KBM-7 (cell line): ENCODE measurements around the gene ATP2B3.
"Not testable (repeated sequence)": the region's sequence is repeated elsewhere in the genome, so short reads cannot be mapped to it uniquely, and the experiment has no call there.

Experiments used
- DNase-seq: peaks from one replicate; pipeline ENCODE4 v3.0.0-alpha.2; 2015
- in situ Hi-C: fragments of 300-500 bp; cut with MboI; formaldehyde crosslinking; loops from 2 replicates; pipeline ENCODE4 v1.14.3; 2020; ENCODE audit warnings: low sequenced_read_pairs, low pct_unique_long_range_greater_than_20kb, mixed read lengths

The ATP2B3 gene

DNA sequence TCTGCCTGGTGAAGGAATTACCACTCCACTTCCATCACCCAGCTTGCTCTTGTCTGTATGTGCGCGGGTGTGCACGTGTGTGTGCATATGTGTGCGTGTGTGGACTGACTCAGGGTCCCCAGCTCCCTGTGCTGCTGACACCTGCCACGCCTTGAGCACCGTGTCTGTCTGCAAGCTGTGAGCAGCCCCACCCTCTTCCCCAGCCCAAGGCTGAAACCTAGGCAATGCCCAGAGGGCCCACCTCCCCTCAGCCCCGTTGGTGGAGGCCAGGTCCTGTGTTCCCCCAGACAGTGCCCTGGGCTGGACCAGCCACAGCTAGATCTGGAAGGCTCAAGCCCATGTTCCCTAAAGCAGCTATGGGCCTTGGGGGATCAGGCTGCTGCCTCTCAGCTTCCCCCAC, 83.5 kb downstream of the ATP2B3 start:
- in situ Hi-C loops = no loop called here

DNA sequence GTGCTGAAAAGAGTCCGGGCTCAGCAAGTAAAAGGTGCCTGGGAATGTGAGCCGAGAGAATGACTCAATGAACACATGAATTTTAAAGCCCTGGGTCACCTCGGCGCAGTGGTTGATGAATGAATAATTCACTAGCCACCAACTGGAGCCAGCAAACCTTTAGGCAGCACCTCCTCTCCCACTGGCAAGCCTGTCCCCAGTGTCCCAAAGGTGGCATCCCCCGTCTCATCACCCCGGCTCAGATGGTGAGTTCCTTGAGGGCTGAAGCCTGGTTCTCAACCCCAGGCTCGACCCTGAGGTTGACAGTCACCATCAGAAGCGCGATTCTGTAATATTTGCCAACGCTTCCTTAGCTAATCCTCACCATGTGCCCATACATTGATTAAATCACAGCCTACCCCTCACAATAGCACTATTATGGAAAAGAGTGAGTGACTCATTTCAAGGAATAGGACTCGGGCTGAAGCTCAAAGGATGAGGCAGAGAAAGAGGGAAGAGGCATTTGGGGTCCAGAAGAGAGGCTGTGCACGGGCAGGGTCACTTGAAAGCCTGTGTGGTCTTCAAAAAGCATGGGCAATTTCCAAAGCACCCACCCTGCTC, 84.2 kb downstream of the ATP2B3 start:
- in situ Hi-C loops = no loop called here

More for the DNA sequence above, 83.5 kb downstream of the ATP2B3 start:
- no peak for DNase-seq

DNA sequence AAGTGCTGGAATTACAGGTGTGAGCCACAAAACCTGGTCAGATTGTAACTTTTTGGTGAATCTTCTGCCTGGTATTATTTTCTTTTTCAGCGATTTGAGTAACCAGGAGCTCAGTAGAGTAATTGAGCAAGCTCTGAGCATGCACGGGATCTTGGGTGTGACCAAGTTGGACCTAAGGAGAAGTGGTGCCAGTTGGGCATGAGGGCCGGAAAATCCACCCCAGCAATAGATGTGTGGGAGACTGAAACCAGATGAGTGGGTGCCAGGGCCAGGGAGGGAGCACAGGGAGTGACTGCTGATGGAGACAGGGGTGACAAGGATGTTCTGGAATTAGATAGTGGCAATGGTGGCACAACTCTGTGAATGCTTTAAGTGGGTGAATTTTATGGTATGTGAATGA, 85.2 kb downstream of the ATP2B3 start:
- DNase-seq = no peak
- in situ Hi-C loops = no loop called here

More for the DNA sequence above, 84.2 kb downstream of the ATP2B3 start:
- no peak for DNase-seq

DNA sequence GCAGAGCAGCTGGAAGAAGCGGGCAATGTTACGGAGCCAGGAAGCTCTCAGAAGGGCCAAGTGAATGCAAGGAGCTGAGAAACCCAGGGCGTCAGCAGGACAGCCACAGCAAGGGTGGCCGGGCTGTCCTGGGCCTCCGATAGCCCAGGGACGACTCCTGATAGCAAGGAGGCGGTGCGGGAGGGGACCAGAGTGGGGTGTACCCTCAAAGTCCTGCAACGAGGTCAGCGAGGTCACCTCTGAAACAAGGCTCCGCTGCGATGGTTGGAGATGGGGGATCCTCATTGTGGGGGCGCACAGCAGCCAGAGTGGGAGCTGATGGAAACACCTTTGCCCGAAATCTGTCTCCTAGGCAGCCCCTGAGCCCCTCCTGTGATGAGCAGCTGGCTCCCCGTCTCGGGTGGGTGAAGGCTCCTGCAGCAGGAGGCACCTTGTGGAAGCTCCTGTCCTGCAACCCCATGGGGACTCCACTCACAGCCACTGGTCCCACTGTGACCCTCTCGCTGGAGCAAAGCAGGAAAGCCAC, 85.8 kb downstream of the ATP2B3 start:
- no peak for DNase-seq
- in situ Hi-C loops = no loop called here

DNA sequence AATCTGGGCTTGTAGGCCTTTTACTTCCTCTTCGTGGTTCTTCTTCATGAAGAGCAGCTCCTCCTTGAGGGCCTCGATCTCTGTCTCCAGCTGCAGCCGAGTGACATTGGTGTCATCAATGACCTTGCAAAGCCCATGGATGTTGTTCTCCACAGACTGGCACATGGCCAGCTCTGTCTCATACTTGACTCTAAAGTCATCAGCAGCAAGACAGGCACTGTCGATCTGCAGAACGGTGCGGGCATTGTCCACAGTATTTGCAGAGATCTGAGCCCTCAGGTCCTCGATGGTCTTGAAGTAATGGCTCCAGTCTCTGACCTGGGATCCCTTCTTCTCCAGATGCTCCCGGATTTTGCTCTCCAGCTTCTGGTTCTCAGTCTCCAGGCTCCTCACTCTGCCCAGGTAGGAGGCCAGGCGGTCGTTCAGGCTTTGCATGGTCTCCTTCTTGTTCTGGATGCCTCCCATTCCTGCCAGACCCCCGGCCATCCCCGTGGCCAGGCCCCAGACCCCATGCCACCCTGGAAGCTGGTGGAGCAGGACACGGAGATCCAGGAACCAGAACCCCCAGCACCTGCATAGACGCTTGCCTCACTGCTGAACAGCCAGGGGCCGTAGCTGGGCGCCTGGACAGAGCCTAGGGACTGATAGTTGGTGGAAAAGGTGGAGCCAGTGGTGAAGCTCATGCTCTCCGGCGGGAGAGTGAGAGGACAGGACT, 87.4 kb downstream of the ATP2B3 start:
- in situ Hi-C loops = not testable (repeated sequence)
- DNase-seq = peak; percentile 19

DNA sequence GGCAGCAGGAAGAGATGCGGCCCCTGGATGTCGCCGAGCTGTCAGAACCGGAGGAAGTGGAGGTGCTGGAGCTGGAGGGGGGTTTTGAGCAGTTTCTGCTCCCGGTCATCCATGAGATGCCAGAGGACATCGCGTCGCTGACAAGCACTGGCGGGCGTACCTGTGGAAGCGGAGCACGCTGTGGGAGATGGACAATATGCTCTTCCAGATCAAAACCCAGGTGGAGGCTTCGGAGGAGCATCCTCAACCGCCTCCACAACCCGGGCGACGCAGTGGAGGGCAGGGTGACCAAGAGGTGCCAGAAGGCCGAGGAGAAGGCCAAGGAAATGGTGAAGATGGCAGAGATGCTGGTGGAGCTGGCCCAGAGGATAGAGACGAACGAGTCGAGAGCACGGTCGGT, 89.1 kb downstream of the ATP2B3 start:
- in situ Hi-C loops = no loop called here
- DNase-seq = no peak

DNA sequence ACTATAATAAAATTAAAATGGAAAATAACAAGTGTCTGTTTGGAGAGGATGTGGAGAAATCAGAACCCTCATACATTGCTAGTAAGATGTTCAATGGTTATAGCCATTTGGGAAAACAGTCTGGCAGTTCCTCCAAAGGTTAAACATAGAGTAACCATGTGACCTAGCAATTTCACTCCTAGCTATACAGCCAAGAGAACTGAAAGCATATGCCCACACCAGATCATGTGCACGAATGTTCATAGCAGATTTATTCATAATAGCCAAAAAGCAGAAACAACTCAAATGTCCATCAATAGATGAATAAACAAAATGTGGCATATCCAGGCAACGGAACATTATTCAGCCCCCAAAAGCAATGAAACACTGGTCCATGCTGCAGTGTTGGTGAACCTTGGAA, 90.9 kb downstream of the ATP2B3 start:
- DNase-seq = no peak
- in situ Hi-C loops = no loop called here

DNA sequence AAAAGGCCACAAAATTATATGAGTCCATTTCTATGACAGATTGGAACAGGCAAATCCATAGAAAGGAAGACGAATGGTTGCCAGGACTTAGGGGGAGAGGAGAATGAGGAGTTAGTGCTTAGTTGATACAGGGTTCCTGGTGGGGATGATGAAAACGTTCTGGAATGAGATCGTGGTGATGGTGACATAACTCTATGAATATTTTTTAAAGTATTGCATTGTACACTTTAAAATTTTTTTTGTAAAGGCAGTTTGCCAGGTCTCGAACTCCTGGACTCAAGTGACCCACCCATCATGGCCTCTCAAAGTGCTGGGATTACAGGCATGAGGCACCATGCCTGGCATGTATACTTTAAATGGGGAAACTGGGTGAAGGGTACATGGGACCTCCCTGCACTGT, 91.4 kb downstream of the ATP2B3 start:
- in situ Hi-C loops = no loop called here
- no peak for DNase-seq

DNA sequence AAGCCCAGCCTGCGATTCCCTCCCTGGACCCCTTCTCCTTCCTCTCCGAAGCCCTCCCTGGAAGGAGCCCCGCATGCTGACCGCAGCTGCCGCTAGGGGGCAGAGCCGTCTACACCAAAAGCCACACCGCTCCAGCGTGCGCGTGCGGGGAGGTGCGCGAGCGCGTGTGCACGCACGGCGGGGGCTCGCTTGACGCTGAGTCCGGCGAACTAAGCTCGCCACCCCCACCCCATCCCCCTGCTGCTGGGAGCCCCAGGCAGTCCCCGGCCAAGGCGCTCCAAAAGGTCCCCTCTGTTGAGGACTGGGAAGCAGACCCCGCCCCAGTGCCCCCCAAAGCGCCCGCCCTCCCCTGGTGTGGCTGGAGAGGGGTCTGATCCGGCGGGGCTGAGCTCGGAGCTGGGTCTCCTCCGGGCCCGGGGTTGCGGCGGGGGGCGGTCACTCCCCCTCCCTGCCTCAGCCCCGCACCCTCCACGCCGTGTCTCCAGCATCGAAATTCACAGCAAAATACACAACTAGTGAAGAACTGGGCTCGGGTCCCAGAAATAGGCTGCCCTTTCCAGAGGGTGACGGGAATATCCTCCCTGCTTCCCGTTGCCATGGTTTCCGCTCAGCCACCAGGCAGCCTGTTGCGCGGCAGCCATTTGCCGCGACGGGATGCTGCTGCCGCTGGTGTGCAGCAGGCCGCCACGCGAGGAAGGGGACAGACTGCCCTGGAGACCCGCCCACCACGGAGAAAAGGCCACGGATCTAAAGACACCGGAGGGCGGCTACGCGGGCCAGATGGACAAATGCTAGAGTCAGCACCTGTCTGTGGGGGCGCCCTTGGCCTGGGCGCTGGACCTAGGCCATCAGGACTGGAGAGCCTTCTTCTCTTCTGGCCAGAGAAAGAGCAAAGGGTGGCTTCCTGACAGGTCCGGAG, 92.7 kb downstream of the ATP2B3 start:
- peak; percentile 91 for DNase-seq
- in situ Hi-C loops = no loop called here

DNA sequence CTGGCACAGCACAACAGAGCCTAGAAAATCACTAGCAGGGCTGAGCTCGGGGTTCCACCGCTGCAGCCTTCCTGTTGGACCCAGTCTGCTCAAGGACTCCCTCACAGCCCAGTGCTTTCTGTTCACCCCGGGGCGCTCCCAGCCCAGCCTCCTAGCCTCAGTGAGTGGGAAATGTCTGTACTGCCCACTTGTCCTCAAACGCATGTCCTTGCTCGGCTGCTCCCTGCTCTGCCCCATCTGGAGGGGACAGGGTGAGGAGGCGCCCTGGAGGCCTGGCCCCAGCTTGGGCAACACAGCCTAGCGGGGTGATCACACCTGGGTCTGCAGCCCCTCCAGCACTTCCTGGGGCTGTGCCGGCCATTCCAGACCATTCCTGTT, 93.4 kb downstream of the ATP2B3 start:
- in situ Hi-C loops = no loop called here
- no peak for DNase-seq

DNA sequence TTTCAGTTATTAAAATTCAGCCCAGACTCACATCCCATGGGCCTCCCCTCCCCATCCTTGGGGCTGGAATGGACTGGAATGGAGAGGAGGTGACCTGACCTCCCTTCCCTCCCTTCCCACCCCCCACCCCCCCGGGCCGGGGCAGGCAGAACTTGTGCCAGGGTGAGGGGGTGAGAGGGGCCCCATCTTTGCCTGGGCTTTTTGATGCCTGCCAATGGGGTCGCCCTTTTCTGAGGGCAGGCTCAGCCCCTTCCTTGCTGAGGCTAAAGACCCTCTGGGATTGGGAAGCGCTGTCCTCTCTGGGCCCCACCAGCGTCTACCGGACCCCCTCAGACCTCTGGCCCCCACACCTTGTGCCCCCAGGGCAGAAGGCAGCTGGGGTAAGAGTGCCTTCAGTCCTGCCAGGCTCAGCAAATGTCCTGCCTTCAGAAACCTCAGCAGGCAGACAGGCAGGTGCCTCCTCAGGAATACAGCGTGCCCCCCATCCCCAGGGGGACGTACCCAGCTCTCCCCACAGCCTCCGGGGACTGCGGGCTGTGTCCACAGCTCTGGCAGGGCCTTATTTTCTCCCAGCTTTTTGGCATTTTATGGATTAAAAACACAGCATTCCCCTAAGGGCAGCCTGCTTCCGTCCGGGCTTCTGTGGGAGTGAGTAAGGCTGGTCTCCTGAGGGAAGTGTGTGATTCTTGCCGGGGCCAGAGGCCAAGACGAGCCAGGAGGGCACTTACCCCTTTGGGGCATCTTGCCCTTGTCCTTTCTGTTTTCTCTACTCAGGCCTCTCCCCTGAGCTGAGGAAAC, 94.1 kb downstream of the ATP2B3 start:
- no peak for DNase-seq
- in situ Hi-C loops = no loop called here

DNA sequence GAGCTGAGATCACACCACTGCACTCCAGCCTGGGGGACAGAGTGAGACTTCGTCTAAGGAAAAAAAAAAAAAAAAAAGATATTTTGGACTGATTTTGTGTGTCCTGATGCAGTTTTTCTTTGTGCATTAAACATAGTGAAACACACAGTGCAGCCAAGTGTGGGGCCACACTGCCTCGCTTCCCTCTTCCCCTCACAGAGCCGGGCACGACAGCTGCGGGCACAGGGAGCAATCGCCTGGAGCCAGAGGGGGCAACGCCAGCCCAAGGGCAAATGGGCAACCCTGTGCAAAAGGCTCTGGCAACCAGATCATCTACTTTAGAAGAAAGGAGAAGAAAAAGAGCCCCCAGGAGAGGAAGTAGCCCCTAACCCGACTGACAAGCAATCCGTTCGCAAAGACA, 95.0 kb downstream of the ATP2B3 start:
- in situ Hi-C loops = no loop called here

DNA sequence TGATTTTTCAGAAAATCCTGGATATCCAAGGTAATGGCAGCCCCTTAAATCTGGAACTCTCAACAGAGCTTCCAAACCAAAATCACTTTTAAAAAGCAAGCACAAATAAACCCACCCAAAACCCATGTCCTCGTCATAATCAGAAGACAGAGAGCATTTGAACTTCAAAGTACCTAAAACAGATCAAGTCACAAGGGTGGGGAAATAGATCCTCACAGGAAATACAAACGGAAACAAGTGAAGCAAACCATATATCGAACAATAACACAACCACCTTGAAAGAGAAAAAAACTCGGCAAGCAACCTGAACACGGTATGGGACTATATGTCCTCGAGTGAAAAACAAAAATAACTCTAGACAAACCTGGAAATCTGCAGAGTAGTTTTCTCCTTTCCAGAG, 97.4 kb downstream of the ATP2B3 start:
- DNase-seq = no peak
- in situ Hi-C loops = no loop called here

More for the DNA sequence above, 95.0 kb downstream of the ATP2B3 start:
- no peak for DNase-seq

DNA sequence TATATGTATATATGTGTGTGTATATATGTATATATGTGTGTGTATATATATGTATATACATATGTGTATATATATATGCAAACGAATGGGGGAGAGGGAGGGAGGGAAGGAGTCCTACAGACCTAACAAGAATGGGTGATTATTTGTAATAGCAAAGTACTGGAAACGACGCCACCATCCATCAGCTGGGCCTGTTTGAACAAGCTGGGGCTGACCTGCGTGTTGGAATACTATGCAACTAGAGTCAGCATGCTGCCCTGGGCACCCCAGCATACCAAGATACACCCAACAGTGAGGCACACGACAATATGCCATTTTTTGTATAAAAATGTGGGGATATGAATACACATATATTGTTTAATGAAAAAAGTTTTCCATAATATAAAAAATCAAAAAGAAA, 103.1 kb downstream of the ATP2B3 start:
- in situ Hi-C loops = no loop called here
- no peak for DNase-seq

DNA sequence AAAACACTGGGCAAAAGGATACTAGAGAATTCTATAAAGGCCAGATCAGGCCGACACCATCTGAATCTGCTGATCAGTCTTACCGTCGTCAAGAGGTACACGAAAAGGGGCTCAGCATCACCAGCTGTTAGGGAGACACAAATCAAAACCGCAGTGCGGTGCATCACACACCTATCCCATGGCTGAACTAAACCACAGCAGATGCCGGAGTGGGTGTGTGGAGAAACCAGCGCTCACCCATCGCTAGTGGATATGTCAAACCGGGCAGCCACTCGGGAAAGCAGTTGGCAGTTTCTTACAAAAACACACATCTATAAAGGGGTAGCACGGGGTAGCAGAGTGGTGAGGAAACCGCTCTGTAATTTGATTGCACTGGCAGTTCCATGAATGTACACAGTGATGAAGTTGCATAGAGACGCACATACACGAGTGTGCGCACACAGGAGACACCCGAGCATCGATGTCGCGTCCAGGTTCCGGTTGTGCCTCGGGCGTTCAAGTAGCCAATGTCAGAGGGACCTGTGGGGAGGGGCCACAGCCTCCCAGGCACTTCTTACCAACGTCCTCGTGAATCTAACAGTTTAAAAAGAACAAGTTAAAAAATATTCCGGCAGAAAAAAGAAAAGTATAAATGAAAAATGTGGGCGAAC, 104.6 kb downstream of the ATP2B3 start:
- in situ Hi-C loops = no loop called here

DNA sequence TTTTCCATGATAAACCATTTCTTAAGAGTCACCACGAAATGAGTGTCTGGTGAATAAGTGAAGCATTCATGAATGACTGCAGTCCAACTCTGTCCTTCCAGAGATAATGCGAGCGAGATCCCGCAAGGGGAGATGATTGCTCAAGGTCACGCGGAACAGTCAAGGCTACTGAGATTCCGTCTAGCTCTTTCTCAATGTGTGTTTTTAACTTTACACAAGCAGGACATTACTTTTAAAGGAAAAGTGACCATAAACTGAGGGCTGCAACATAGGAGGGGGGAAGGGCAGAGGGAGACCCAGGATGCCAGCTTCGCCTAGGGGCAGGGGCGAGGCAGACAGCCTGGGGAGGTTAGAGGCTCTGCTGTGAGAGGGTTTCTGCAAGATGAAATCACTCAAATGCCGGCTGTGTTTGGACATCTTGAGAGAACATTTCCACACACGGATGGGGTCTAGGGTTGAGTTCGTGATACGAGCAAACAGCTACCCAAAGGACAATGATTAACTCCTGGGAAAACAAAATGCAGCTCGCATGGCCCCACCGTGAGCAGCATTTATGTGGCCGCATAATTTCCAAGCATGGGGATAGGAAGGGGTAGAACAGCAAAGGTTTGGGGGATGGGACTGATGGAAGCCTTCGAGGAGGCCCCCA, 105.3 kb downstream of the ATP2B3 start:
- in situ Hi-C loops = no loop called here
- no peak for DNase-seq

More for the DNA sequence above, 104.6 kb downstream of the ATP2B3 start:
- DNase-seq = no peak

DNA sequence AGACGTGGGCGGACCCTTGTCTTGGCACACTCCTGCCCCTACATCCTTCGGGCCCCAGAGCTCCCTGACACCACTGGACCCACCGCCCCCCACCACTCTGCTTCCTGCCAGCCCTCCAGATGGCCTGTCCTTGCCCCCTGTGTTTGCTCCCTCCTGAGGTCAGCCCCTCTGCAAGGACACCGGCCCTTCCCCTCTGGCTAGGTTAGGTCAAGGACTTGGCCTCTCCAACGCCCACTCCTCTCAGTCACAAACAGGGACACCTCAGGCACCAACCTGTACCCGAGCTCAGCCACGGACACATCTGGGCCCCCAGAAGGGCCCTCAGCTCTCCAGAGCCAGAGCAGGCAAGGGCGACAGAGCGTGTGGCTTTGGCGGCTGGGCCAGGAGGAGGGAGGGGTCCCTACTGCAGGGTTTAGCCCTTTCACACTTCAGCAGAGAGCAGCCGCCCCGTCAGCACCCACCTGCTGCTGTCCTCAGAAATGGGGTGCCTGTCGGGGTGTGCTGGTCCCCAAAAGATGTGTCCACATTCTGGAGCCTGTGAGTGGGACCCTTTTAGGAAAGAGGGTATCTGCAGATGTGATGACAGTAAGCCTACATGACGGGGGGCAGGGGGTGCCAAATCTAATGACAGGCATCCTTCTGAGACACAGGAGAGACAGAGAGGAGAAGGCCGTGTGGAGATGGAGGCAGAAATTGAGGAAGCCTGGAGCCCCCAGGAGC, 106.0 kb downstream of the ATP2B3 start:
- in situ Hi-C loops = no loop called here
- no peak for DNase-seq
